ENCODE data around the gene ANKS1A. TPM values are rescaled to one million over a fixed set of nuclear protein-coding genes. Genes with fewer than 3 reads are reported as not detected.

ANKS1A gene
- total and polyA plus RNA-seq, 2 experiments from 2014 or later: 12.1 to 31.9 TPM

GRCh38 chr6:34912715-34913464 lies 23.8 kb downstream of the ANKS1A start (continued):
- TF ChIP-seq ZNF462 (CRISPR knock-in tag; IDR thresholded peaks at IDR 0.05): no peak

GRCh38 chr6:34914358-34914757 lies 25.3 kb downstream of the ANKS1A start:
- Histone ChIP-seq H4K20me1 (replicated peaks; ENCODE audit: insufficient read depth) (peaks cover 26% of the 10 kb centered on the region), H3K4me2 (no peak overlapping the region), H3K27ac (ENCODE audit: low read depth) (no peak overlapping the region), H2AFZ (no peak overlapping the region), H3K9me2 (ENCODE audit: insufficient read depth) (no peaks in the 10 kb centered on the region), H3K4me1 (ENCODE audit: insufficient read depth) (no peaks in the 10 kb centered on the region), H3F3A (replicated peaks; ENCODE audit: low read depth) (no peaks in the 10 kb centered on the region), H3K79me2 (replicated peaks; ENCODE audit: insufficient read depth) (peaks cover 66% of the 10 kb centered on the region), H3K36me3 (ENCODE audit: insufficient read depth) (no peaks in the 10 kb centered on the region), H3K27me3 (ENCODE audit: insufficient read depth) (no peaks in the 10 kb centered on the region), H3K4me3 (no peak overlapping the region)
- ATAC-seq (no peak), DNase-seq (ENCODE audit: low spot score) (no peak)
- H3K27me3 Mint-ChIP-seq (ENCODE audit: insufficient read depth, low read depth, poor library complexity): peaks cover 2% of the 10 kb centered on the region
- no peaks in the 10 kb centered on the region for H3K9me3 Mint-ChIP-seq
- H3K4me3 Mint-ChIP-seq: no peak overlapping the region
- H3K4me1 Mint-ChIP-seq: peaks cover 12% of the 10 kb centered on the region
- no peaks in the 10 kb centered on the region for H3K36me3 Mint-ChIP-seq (ENCODE audit: low read depth)
- H3K27ac Mint-ChIP-seq: no peak overlapping the region
- TF ChIP-seq REST (IDR thresholded peaks at IDR 0.05; ENCODE audit: unreplicated experiment): no peak
- TF ChIP-seq ETS1 (IDR thresholded peaks at IDR 0.05): no peak
- TF ChIP-seq ZNF331 (CRISPR knock-in tag; IDR thresholded peaks at IDR 0.05; ENCODE audit: low read depth): no peak
- no peak for TF ChIP-seq EZH2phosphoT487 (IDR thresholded peaks at IDR 0.05; ENCODE audit: unreplicated experiment)
- TF ChIP-seq POLR2AphosphoS5 (IDR thresholded peaks at IDR 0.05; ENCODE audit: low read depth): no peak
- TF ChIP-seq EZH2 (IDR thresholded peaks at IDR 0.05; ENCODE audit: low read depth, unreplicated experiment): no peak
- TF ChIP-seq CTCF (conservative IDR thresholded peaks at IDR 0.05; ENCODE audit: low read depth in 2 of 2): no peak
- TF ChIP-seq ZNF114 (CRISPR knock-in tag; IDR thresholded peaks at IDR 0.05): no peak

Measured in GM23338 (cell line).